Mesendoderm (in vitro differentiated cells): ENCODE measurements around the gene NDUFA8.

Experiments
- DNase-seq: peaks from one replicate; pipeline ENCODE4 v3.0.0; 2013
- H2AK5ac ChIP-seq: 2 replicates; pipeline ENCODE4 v1.6.1; 2013; ENCODE audit warnings: low read length, inconsistent platforms
- H2BK120ac ChIP-seq: 2 replicates; pipeline ENCODE4 v1.6.1; 2013; ENCODE audit warnings: low read depth, mild to moderate bottlenecking, low read length, moderate library complexity, mixed read lengths
- H2BK15ac ChIP-seq: replicated peaks from 2 replicates; pipeline ENCODE4 v1.6.1; 2013; ENCODE audit warnings: low read depth, mild to moderate bottlenecking, moderate library complexity
- H2BK5ac ChIP-seq: 2 replicates; pipeline ENCODE4 v1.6.1; 2013; ENCODE audit warnings: low read length, inconsistent platforms
- H3K18ac ChIP-seq: 2 replicates; pipeline ENCODE4 v1.6.1; 2013; ENCODE audit warnings: mild to moderate bottlenecking, low read length, mixed read lengths
- H3K23ac ChIP-seq: one replicate; pipeline ENCODE4 v1.6.1; 2013; ENCODE audit warnings: low read length
- H3K27ac ChIP-seq: 2 replicates; pipeline ENCODE4 v1.5.1; 2013; ENCODE audit warnings: low read depth, mild to moderate bottlenecking, inconsistent platforms, low read length, moderate library complexity
- H3K27me3 ChIP-seq: 2 replicates; pipeline ENCODE4 v1.6.1; 2013; ENCODE audit warnings: low read length, control low read depth, mild to moderate bottlenecking, inconsistent platforms; ENCODE audit not compliant: insufficient read depth, poor library complexity
- H3K36me3 ChIP-seq: 2 replicates; pipeline ENCODE4 v1.6.1; 2013; ENCODE audit warnings: low read length, inconsistent platforms; ENCODE audit not compliant: control insufficient read depth, insufficient read depth
- H3K4ac ChIP-seq: one replicate; pipeline ENCODE4 v1.6.1; 2013; ENCODE audit warnings: low read depth, mild to moderate bottlenecking, low read length, moderate library complexity
- H3K4me1 ChIP-seq: 2 replicates; pipeline ENCODE4 v1.6.1; 2013; ENCODE audit warnings: low read depth, low read length, inconsistent platforms; ENCODE audit not compliant: control insufficient read depth
- H3K4me2 ChIP-seq: 2 replicates; pipeline ENCODE4 v1.6.1; 2013; ENCODE audit warnings: low read length
- H3K4me3 ChIP-seq: 2 replicates; pipeline ENCODE4 v1.5.1; 2013; ENCODE audit warnings: mild to moderate bottlenecking, low read length
- H3K56ac ChIP-seq: one replicate; pipeline ENCODE4 v1.6.1; 2013; ENCODE audit warnings: low read length
- H3K79me1 ChIP-seq: 2 replicates; pipeline ENCODE4 v1.6.1; 2013; ENCODE audit warnings: low read length, inconsistent platforms
- H3K79me2 ChIP-seq: 2 replicates; pipeline ENCODE4 v1.6.1; 2013; ENCODE audit warnings: mild to moderate bottlenecking, low read length; ENCODE audit not compliant: control insufficient read depth, insufficient read depth
- H3K9ac ChIP-seq: 2 replicates; pipeline ENCODE4 v1.6.1; 2013; ENCODE audit warnings: low read length, inconsistent platforms
- H4K5ac ChIP-seq: one replicate; pipeline ENCODE4 v1.6.1; 2013; ENCODE audit warnings: low read length
- H4K8ac ChIP-seq: one replicate; pipeline ENCODE4 v1.6.1; 2013; ENCODE audit warnings: low read depth, mild to moderate bottlenecking, control low read depth, low read length, moderate library complexity
- WGBS: extraction: QIAGEN DNeasy Blood & Tissue Kit; methylation state at CpG from one replicate; pipeline ENCODE4 v1.1.7; 2013; ENCODE audit warnings: low lambda C conversion rate, missing lambda C conversion rate; ENCODE audit not compliant: insufficient coverage; ENCODE audit errors: extremely low coverage; 5-methylcytosine and 5-hydroxymethylcytosine counted together

The NDUFA8 gene

DNA sequence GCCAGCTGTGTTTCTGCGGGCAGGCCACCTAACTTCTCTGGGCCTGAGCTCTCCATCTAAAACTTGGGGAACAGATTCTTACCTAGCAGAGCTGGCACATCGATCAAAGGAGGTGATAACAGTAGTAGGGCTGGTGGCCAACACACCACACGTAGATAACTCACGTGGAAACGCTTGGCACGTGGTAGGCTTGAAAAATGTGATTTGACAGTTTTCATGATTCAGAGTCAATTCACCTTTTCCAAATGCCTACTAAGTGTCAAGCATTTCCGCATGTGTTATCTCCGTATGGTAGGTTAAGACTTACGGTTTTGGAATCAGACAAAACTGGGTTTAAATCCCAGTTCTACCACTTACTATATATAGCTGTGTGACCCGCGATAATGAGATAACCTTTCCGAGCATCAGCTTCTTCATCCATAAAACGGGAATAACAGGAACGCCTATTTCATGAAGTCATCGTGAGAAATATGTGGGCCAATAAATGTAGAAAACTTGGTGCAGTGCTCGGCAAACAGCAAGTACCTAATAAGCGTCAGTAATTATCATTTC lies 25.5 kb downstream of the NDUFA8 start:
- Histone ChIP-seq H3K9ac (no peak overlapping the region), H3K4me3 (no peak overlapping the region), H3K4ac (no peak overlapping the region), H3K4me1 (peaks cover 8% of the 10 kb centered on the region), H3K79me1 (no peaks in the 10 kb centered on the region), H3K27ac (no peak overlapping the region), H2BK15ac (no peak overlapping the region), H2BK5ac (no peak overlapping the region), H2BK120ac (no peak overlapping the region), H3K36me3 (no peaks in the 10 kb centered on the region), H4K8ac (no peak overlapping the region), H3K4me2 (no peak overlapping the region), H2AK5ac (no peak overlapping the region), H3K56ac (no peak overlapping the region), H3K27me3 (no peaks in the 10 kb centered on the region), H3K79me2 (no peaks in the 10 kb centered on the region), H3K23ac (no peak overlapping the region), H3K18ac (no peak overlapping the region), H4K5ac (no peak overlapping the region)
- no CpG with 5 or more reads among the region's 17 CpGs for WGBS
- no peak for DNase-seq

DNA sequence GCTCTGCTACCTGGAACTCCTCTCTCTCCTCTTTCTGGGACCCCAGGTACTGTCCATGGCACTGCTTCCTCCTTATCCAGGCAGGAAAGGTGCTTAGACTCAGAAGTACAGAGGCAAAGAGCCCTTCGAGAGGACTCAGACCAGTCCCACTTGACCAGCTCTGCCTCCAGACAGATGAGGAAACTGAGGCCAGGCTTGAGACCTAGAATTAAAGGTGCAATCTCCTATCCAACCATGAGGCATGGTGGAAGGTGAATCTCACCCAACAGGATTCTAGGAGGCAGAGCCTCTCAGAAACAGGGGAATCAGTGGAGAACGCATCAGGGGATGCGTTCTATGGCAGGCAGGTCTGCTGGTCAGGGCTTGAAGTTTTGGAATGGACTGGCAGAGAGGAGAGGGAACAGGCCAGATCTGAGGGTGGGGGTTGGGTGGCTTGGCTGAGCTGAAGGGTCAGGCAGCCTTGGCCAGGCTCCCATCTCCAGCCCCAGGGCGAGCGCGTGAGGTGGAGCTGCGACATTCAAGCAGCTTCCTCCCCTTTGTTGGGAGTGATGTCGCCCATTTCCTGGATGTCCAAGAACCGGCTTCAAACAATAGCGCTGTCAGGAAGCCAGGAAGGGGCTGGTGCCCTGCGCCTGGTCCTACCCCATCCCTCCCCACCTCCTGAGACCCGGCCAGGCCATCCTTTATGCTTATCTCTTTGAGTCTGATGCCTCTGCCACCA lies 26.2 kb downstream of the NDUFA8 start:
- H3K9ac ChIP-seq, result no peak overlapping the region
- no peak overlapping the region for H3K23ac ChIP-seq
- no peak overlapping the region for H2AK5ac ChIP-seq
- H3K27ac ChIP-seq, result no peak overlapping the region
- H2BK5ac ChIP-seq, result no peak overlapping the region
- H3K79me2 ChIP-seq, result no peaks in the 10 kb centered on the region
- no peaks in the 10 kb centered on the region for H3K27me3 ChIP-seq
- no peak overlapping the region for H3K56ac ChIP-seq
- H3K4ac ChIP-seq, result no peak overlapping the region
- WGBS, result no CpG with 5 or more reads among the region's 12 CpGs
- no peak overlapping the region for H3K18ac ChIP-seq
- H2BK15ac ChIP-seq, result no peak overlapping the region
- no peak overlapping the region for H4K5ac ChIP-seq
- H2BK120ac ChIP-seq, result no peak overlapping the region
- H3K4me2 ChIP-seq, result no peak overlapping the region
- no peaks in the 10 kb centered on the region for H3K79me1 ChIP-seq
- no peak overlapping the region for H4K8ac ChIP-seq
- DNase-seq, result no peak
- H3K4me3 ChIP-seq, result no peak overlapping the region
- no peaks in the 10 kb centered on the region for H3K36me3 ChIP-seq
- peaks cover 8% of the 10 kb centered on the region for H3K4me1 ChIP-seq

DNA sequence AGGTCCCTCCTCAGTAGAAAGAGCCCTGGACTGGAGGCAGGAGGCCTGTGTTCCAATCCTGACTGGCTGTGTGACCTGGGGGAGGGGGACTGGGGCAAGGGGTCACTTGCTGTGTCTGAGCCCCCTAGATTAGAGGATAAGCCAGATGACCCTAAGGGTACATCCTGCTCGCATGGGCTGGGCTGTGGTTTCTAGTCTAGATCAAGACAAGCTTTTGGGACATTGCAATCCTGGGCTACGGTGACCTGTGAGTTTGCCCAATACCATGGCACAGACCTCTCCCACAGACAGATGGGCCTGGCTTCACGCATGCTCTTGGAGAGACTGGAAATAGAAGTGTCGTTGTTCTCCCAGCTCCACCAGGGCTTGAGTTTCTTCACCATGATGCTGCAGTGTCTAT lies 27.0 kb downstream of the NDUFA8 start:
- Histone ChIP-seq H3K4ac (no peak overlapping the region), H2AK5ac (no peak overlapping the region), H3K9ac (no peak overlapping the region), H3K18ac (no peak overlapping the region), H3K27ac (no peak overlapping the region), H2BK5ac (no peak overlapping the region), H4K8ac (no peak overlapping the region), H3K4me3 (no peak overlapping the region), H3K4me1 (peaks cover 8% of the 10 kb centered on the region), H3K56ac (no peak overlapping the region), H2BK120ac (no peak overlapping the region), H3K23ac (no peak overlapping the region), H3K79me2 (no peaks in the 10 kb centered on the region), H3K4me2 (no peak overlapping the region), H3K36me3 (no peaks in the 10 kb centered on the region), H3K27me3 (no peaks in the 10 kb centered on the region), H2BK15ac (no peak overlapping the region), H4K5ac (no peak overlapping the region), H3K79me1 (no peaks in the 10 kb centered on the region)
- no peak for DNase-seq
- no CpG with 5 or more reads among the region's 4 CpGs for WGBS

DNA sequence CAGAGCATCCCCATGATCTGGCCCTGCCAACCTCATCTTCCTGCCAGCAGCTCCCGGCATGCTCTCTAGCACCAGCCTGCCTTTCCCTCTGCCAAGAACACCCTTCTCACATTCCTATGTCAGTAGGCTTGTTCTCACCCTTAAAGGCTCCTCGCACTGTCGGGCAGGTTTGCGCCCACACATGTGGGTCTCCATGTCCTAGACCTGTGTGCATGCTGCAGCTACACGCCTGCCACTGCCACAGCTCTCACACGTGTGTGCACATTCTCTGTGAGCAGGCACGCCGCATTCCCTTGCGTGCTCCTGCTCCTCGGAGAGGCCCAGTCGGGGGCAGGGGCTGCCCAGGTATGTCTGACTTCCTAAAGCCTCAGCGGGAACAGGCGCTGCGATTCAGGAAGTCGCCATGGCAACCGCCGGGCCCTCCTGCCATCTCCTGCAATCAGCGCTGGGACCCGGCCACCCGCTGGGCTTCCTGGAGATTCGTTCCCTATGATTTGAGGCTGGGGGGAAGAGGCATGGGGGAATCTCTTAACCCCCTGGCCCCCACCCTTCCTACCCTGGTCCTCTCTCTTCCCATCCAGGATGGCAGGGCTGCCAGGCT lies 28.1 kb downstream of the NDUFA8 start:
- H3K56ac ChIP-seq, result no peak overlapping the region
- no peaks in the 10 kb centered on the region for H3K79me2 ChIP-seq
- H3K18ac ChIP-seq, result no peak overlapping the region
- no peak overlapping the region for H2BK120ac ChIP-seq
- H3K4ac ChIP-seq, result no peak overlapping the region
- H3K36me3 ChIP-seq, result no peaks in the 10 kb centered on the region
- no peak overlapping the region for H3K4me2 ChIP-seq
- H3K9ac ChIP-seq, result no peak overlapping the region
- peak; percentile 91 for DNase-seq
- no peak overlapping the region for H4K5ac ChIP-seq
- no peak overlapping the region for H2BK5ac ChIP-seq
- H2AK5ac ChIP-seq, result no peak overlapping the region
- WGBS, result no CpG with 5 or more reads among the region's 21 CpGs
- no peak overlapping the region for H2BK15ac ChIP-seq
- H3K27me3 ChIP-seq, result no peaks in the 10 kb centered on the region
- no peaks in the 10 kb centered on the region for H3K79me1 ChIP-seq
- no peak overlapping the region for H3K23ac ChIP-seq
- no peak overlapping the region for H4K8ac ChIP-seq
- H3K27ac ChIP-seq, result no peak overlapping the region
- H3K4me1 ChIP-seq, result peaks cover 8% of the 10 kb centered on the region
- no peak overlapping the region for H3K4me3 ChIP-seq

DNA sequence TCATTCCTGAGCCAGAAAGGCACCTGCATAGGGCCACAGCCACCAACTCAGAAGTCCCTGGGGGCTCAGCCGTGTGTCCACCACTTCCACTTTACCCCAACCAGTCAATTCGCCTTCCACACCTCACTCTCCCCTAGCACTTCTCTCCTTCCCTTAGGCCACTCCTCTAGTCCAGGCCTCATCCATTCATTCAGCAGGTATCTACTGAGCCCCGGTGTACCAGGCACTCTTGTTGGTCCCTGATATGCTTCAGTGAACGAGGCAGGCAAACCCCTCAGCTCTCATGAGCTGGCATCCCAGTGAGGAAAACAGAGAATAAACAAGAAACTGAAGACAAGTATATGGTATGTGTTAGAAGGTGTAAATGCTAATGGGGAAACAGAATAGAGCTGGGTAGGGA lies 28.7 kb downstream of the NDUFA8 start:
- Histone ChIP-seq H3K4ac (no peak overlapping the region), H3K4me1 (peaks cover 8% of the 10 kb centered on the region), H3K4me3 (no peak overlapping the region), H3K4me2 (no peak overlapping the region), H3K79me1 (no peaks in the 10 kb centered on the region), H4K8ac (no peak overlapping the region), H2BK120ac (no peak overlapping the region), H4K5ac (no peak overlapping the region), H3K23ac (no peak overlapping the region), H3K79me2 (no peaks in the 10 kb centered on the region), H2AK5ac (no peak overlapping the region), H3K56ac (no peak overlapping the region), H3K36me3 (no peaks in the 10 kb centered on the region), H3K18ac (no peak overlapping the region), H3K27ac (no peak overlapping the region), H2BK5ac (no peak overlapping the region), H2BK15ac (no peak overlapping the region), H3K27me3 (no peaks in the 10 kb centered on the region), H3K9ac (no peak overlapping the region)
- WGBS, result no CpG with 5 or more reads among the region's 4 CpGs
- no peak for DNase-seq
